Subcutaneous adipose tissue (tissue), 4 donors: ENCODE results near the gene SWAP70. TPM values are rescaled to one million over a fixed set of nuclear protein-coding genes. Genes with fewer than 3 reads are reported as not detected.

ENCODE experiments used
- CTCF ChIP-seq: fragments of 450-650 bp; IDR thresholded peaks from one replicate; pipeline ENCODE4 v1.5.1; 2016; ENCODE audit warnings: low read depth, mild to moderate bottlenecking, control low read depth, antibody characterized with exemption, moderate library complexity
- total RNA-seq, 4 donors: library from RNA; depleted of rRNA; stranded (reverse); fragments of >200 nt; gene quantifications; one replicate each; pipeline ENCODE4 v1.1.0, GENCODE V29; 2016

Gene SWAP70
- total RNA-seq, 4 donors from 2014 or later = 48.8 to 72.7 (median 60.6) TPM

DNA sequence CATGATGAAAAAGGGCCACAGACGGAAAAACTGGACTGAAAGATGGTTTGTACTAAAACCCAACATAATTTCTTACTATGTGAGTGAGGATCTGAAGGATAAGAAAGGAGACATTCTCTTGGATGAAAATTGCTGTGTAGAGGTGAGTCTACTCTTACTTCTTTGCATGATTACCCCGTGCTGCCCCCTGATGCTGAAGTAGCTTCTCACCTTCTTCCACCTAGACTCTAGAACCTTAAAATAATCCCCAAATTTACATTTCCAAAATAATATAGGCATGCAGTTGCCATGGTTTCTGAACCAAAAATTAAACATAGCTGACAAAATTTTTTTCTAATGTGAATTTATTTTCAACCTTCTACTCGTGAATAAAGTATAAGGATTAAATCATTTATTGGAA lies 64.2 kb downstream of the SWAP70 start:
- no peak for TF ChIP-seq CTCF

DNA sequence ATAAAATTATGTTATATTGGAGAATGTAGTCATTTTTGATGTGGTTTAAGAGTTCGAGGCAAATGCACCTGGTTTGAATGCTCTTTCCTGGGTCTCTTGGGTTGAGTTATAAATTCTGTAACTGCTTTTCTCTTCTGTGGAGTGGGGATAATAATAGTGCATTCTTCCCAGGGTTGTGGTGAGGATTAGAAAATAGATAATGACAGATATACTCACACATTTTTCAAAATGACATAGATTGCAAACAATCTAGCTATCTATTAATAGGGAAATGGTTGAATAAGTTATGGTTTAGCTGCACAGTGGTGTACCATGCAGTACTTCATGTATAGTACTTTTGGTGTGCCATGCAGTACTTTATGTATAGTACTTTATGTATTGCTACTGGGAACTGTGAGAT lies 67.4 kb downstream of the SWAP70 start:
- no peak for TF ChIP-seq CTCF

- no peak for TF ChIP-seq CTCF
Observed at GRCh38 chr11:9732453-9732852, 68.6 kb downstream of the SWAP70 start.

DNA sequence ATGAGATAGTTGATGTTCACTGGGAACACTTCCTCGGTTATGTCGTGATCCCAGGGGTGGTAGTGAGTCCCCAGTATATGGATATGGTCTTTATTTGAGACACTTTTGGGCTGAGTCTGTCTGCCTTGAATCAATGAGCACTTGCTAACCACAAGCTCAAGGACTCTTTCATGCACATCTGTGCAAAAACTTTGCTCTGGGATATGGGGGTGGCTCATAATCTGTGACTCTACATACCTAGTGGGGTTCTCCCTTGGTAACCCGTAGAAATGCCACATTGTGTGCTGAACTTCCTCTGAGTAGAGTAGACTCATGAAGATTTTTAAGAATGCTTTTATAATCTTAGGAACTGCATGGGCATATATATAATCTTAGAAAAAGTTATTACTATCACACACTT lies 69.3 kb downstream of the SWAP70 start:
- TF ChIP-seq CTCF = no peak

- TF ChIP-seq CTCF = no peak
Observed at GRCh38 chr11:9735236-9735635, 71.4 kb downstream of the SWAP70 start.

GRCh38 chr11:9735919-9736318 lies 72.0 kb downstream of the SWAP70 start:
- TF ChIP-seq CTCF = no peak

GRCh38 chr11:9736365-9736764 lies 72.5 kb downstream of the SWAP70 start:
- no peak for TF ChIP-seq CTCF

- TF ChIP-seq CTCF = no peak
Observed at GRCh38 chr11:9738116-9738515, 74.2 kb downstream of the SWAP70 start.
